GM12801 (cell line): Measurements from ENCODE around the gene PADI2.

ENCODE experiments used
- TF ChIP-seq, protein P1 (sequence below): IDR thresholded peaks from one replicate; pipeline ENCODE4 v1.5.1; 2011; ENCODE audit warnings: control low read depth; ENCODE audit not compliant: insufficient read length; ENCODE audit errors: extremely low read depth

The PADI2 gene

DNA sequence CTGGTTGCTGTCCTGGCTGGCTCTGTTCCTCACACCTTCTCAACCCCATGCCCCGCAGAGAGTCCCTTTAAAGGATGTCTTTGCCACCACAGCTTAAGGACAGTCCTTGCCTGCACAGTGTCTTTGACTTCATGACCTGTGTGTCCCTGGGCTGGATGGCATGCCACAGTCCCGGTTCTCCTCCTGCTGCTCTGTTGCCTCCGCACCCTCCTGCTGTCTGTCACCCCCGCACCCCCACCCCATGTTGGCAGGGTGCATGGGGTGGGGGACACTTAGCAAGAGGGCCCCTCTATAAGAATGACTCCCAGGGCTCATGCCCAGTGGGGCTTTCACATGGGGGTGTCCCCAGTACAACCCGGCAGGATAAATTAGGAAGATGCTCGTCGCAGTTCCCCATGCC lies 44.1 kb upstream of the PADI2 start:
- TF ChIP-seq, protein P1, sequence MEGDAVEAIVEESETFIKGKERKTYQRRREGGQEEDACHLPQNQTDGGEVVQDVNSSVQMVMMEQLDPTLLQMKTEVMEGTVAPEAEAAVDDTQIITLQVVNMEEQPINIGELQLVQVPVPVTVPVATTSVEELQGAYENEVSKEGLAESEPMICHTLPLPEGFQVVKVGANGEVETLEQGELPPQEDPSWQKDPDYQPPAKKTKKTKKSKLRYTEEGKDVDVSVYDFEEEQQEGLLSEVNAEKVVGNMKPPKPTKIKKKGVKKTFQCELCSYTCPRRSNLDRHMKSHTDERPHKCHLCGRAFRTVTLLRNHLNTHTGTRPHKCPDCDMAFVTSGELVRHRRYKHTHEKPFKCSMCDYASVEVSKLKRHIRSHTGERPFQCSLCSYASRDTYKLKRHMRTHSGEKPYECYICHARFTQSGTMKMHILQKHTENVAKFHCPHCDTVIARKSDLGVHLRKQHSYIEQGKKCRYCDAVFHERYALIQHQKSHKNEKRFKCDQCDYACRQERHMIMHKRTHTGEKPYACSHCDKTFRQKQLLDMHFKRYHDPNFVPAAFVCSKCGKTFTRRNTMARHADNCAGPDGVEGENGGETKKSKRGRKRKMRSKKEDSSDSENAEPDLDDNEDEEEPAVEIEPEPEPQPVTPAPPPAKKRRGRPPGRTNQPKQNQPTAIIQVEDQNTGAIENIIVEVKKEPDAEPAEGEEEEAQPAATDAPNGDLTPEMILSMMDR = no peak

- TF ChIP-seq, protein P1 = no peak
Measured at GRCh38 chr1:17162941-17163340, 43.7 kb upstream of the PADI2 start.

DNA sequence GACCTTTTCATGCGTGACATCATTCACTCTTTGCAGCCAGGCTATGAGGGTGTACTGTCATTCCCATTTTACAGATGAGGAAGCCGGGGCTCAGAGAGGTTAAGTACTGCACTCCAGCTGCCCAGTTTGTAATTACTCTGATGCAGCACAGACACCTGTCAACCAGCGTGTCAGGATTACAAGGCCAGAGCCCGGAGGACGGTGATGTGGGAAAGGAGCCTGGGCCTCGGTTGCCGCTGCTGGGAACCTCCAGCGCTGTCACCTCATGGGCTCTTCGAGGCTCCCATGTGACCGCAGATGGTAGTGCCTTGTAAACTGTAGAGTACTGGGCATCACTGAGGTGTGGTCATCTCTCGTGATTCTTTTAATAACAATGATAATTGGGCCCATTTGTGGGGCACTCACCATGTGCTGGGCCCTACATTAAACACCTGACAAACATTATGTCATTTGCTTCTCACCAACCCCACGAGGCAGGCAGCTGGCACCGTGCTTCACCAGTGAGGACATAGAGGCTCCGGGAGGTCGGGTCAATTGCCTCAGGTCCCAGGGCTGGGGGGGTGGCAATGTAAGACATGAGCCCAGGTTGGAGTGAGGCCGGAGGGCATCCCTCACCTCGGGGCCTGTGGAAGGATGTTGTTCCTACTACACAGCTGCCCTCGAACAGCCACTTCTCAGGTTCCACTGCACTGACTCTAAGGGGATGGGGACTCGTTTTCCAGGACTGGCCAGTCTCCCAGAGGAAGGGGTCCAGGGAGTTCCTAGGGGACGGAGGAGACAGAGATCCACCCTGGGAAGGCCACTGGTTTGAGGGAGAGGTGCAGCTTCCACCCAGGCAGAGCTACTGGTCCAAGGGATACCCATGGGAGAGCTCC lies 42.9 kb upstream of the PADI2 start:
- TF ChIP-seq, protein P1 = no peak

GRCh38 chr1:17161137-17161740 lies 42.0 kb upstream of the PADI2 start:
- TF ChIP-seq, protein P1 = no peak

GRCh38 chr1:17158961-17159360 lies 39.7 kb upstream of the PADI2 start:
- TF ChIP-seq, protein P1 = no peak

DNA sequence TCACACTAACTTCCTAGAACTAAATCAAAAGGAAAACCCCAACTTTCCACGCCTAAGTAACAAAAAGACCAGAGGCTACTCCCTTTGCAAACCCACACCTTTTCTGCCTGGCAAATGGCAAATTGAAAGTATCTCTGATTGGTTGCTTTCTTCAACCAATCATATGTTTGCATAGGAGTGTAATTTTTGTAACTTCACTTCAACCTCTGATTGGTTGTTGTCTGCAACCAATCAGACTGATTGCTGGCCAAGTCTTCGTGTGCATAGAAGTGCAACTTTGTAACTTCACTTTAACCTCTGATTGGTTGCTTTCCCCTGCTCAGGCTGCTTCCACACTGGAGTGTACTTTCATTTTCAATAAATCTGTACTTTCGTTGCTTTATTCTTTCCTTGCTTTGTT lies 36.9 kb upstream of the PADI2 start:
- TF ChIP-seq, protein P1 = no peak

GRCh38 chr1:17155257-17155920 lies 36.1 kb upstream of the PADI2 start:
- TF ChIP-seq, protein P1 = no peak
